ENCODE measurements around the gene GP5.

GRCh38 chr3:194439881-194440550, 41.0 kb upstream of the GP5 start:
- TF ChIP-seq CTCF (IDR thresholded peaks at IDR 0.05): no peak
- no peak for TF ChIP-seq EZH2 (IDR thresholded peaks at IDR 0.05; ENCODE audit: borderline replicate concordance, insufficient read depth, low read depth, low read length, poor library complexity, severe bottlenecking)
